Forelimb muscle (tissue), 1 donor: Measurements from ENCODE around the gene TSSK1B. TPM values are rescaled to one million over a fixed set of nuclear protein-coding genes. Genes with fewer than 3 reads are reported as not detected.
"Not testable (repeated sequence)": the region's sequence is repeated elsewhere in the genome, so short reads cannot be mapped to it uniquely, and the experiment has no call there.

ENCODE experiments used
- DNase-seq: peaks from one replicate; pipeline ENCODE4 v3.0.0-alpha.2; 2013; ENCODE audit warnings: low read depth
- polyA plus RNA-seq: library from polyadenylated mRNA; unstranded; fragments of 120-200 nt; gene quantifications from one replicate; pipeline ENCODE4 v1.2.1, GENCODE V29; 2013; ENCODE audit not compliant: insufficient read length

Gene TSSK1B
- polyA plus RNA-seq, result 0.13 TPM

- DNase-seq, result no peak
These were observed at the start of gene TSSK1B for GRCh38 chr5:113434889-113435288. TSS of gene TSSK1B (minus strand) at chr5:113434989. CDS start at chr5:113434839, 150 bp downstream.

DNA sequence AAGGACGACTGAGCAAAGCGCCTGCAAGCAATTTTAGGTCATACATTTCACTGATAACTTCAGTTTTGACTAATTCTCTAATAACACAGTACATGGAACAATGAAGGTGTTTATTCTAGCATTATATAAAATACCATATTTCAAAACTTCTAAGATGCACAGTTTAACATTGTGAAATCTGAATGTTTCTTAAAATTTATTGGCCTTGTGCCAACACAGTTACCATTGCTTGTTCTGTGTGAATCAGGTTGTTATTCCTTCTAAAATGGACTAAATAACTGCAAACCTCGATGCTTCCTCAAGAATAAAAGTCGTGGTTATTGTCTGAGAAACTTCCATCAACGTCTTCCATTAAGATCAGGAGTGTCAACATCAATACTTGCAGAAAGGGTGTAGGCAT, 45.5 kb upstream of the TSSK1B start:
- DNase-seq, result no peak

DNA sequence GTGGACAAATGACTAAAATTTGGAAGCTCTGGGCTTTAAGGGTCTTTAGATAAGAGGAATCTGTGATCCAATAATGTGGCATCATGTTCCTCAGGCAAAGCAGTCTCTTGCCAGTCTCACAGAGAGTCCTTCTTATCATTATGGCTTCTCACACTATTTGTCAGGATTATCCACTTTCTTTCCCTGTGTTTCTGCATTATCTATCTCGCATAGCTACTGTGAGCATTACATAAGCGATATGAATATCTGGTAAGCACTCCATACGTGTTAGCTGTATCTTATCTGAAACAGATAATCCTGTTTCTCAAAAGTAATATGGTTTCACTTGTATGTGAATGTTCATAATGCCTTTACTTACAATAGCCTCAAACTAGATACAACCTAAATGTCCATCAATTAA, 43.9 kb upstream of the TSSK1B start:
- no peak for DNase-seq

DNA sequence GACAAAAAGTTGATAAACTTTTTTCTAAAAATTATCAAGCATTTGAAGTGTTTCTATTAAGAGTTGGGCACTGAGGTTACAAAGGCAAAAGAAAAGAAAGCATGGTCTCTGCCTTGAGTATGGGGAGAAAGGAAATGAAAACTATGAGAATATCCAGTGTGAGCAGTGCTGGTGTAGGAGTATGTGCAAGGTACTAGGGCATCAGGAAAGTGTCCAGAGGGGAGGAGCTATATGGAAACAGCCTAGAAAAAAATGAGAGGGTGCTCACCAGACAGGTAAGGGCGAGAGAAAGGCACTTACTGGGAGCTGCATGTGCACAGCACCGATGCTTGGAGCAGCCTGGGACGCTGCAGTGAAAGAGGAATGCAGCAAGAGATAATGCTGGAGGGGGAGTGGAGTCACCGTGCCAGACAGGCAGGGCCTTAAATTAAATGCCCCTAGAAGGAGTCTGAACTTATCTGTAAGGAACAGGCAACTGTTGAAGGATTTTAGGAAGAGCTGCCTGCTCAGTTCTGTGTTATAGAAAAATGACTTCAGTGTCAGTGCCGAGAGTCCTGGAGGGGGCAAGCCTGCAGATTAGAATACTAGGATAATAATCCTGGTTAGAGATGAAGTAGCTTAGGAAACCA, 39.4 kb upstream of the TSSK1B start:
- no peak for DNase-seq

DNA sequence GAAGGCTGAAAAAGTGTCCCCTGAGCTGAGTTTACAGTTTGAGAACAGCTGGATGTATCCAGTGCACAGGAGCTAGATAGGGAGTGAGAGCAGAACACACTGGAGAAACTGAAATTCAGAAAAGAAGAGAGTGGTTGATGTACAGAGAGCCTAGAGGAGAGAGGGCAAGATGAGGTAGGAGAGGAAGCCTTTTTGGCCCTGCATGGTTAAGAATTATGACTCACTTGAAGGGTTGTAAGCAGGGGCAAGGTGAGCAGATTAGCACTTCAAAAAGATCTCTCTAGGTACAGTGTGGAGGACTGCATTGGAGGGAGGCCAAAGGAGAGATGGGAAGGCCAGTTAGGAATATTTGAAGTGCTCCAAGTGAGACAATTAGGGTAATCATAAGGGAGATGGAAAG, 28.2 kb upstream of the TSSK1B start:
- no peak for DNase-seq

- not testable (repeated sequence) for DNase-seq
These were observed 22.3 kb upstream of the TSSK1B start for GRCh38 chr5:113457106-113457505.

DNA sequence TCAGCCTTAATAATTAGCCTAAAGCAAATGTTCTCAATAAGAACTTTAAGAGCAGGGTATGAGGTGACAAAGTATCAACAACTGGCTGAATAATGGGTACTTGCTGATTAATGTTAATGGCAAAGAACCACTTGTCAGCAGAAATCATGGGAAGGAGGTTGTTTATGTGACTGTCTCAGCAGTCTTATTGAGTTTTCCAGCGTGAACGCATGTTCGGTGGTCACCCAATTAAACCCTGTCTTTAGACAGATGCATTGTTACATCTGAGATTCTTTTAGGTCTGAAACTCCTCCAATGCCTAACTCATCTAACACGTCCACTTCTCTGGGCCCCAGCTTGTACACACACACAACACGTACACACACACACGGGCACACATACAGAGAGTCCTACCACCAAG, 18.2 kb upstream of the TSSK1B start:
- DNase-seq, result no peak

- no peak for DNase-seq
These were observed 17.0 kb upstream of the TSSK1B start for GRCh38 chr5:113451797-113452196.

GRCh38 chr5:113450929-113451328, 16.1 kb upstream of the TSSK1B start:
- DNase-seq, result no peak

- no peak for DNase-seq
These were observed 15.7 kb upstream of the TSSK1B start for GRCh38 chr5:113450462-113450861.

GRCh38 chr5:113448252-113448651, 13.5 kb upstream of the TSSK1B start:
- DNase-seq, result no peak

- no peak for DNase-seq
These were observed 12.8 kb upstream of the TSSK1B start for GRCh38 chr5:113447498-113448050.

- DNase-seq, result no peak
These were observed 11.7 kb upstream of the TSSK1B start for GRCh38 chr5:113446358-113446927.

- DNase-seq, result peak; percentile 19
These were observed 2.3 kb upstream of the TSSK1B start for GRCh38 chr5:113437111-113437510.

DNA sequence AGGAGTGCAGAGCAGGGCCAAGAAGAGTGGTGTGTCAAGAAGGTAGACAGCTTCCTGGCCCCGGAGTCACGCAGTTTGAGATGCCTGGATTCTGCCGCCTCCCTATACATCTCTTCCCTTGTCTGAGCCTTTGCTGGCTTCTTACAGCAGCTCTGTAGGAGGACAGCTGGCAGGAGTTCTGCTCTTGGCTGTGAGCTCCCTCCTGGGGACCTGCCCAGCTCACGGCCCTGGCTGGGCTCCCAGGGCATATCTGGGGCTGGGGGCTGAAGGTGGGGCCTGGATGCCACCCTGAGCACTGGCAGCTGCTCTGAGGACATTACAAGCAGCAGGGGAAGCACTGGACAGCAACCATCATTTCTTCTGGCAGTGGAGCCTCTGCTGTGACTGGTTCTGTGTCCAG, 786 bp upstream of the TSSK1B start:
- DNase-seq, result no peak

DNA sequence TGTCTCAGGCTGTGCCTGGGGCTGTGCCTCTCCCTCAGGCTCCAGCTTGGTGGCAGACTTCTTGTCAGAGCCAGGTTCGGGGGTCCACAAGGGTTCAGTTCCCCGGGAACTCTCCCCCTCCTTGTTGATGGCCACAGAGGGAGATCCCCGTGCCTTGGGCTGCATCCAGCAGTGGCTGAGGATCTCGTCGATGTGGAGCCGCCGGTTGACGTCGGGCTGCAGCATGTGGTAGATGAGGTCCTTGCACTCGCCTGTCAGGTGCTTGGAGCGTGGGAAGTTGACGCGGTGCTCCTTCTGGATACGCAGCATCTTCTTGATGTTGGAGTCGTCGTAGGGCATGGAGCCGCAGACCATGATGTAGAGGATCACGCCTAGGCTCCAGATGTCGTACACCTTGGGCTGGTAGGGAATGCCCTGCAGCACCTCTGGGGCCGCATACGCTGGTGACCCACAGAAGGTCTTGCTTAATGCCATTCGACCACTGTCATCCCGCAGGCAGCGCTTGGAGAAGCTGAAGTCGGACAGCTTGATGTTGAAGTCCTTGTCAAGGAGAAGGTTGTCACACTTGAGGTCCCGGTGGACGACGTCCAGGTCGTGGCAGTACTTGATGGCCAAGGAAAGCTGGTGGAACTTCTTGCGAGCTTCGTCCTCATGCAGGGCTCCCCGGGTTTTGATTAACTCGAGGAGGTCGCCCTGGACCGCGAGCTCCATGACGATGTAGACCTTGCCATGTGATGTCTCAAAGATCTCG, 752 bp downstream of the TSSK1B start:
- DNase-seq, result no peak

DNA sequence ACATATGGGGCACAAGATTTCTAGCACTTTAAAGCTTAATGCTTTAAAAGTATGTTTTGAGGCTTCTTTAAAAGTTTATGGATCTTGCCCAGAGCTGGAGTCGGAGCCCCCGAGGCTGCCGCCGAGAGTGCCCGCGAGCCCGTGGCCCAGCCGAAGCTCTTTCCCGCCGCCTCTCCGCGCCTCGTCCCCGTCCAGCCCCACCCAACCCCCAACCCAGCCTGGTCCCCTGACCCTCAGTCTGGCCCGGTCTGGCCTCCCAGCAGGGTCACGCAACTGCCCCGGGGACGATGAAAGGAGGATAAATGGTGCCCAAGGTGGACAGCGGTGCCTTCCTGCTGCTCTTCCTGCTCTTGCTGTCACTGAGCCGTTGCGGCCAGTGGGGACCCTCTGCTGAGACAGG, 1.7 kb downstream of the TSSK1B start:
- DNase-seq, result no peak

GRCh38 chr5:113427871-113428574, 6.8 kb downstream of the TSSK1B start:
- no peak for DNase-seq

- DNase-seq, result no peak
These were observed 8.9 kb downstream of the TSSK1B start for GRCh38 chr5:113425909-113426308.

- DNase-seq, result no peak
These were observed 13.1 kb downstream of the TSSK1B start for GRCh38 chr5:113421693-113422092.

- DNase-seq, result no peak
These were observed 29.3 kb downstream of the TSSK1B start for GRCh38 chr5:113405530-113405929.

DNA sequence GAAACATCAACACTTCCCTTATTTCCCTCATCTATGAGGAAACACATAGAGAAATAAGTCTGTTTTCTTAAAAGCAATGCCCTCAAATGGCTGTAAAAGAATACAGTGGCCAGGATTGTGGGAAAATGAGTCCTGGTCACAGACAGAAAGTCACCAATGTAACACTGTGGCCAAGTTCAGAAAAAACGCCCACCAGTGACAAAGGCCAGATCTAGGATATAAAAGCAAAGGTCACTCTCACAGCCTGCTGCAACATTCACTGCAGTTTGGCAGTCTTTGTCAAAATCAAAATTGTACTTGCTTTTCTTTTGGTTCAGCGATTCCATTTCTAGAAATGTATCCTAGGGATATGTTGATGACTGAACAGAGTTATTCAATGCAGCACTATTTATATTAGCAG, 30.5 kb downstream of the TSSK1B start:
- no peak for DNase-seq
